ENCODE measurements around the gene TNFRSF25. TPM values are rescaled to one million over a fixed set of nuclear protein-coding genes. Genes with fewer than 3 reads are reported as not detected.
"Not testable (repeated sequence)": the region's sequence is repeated elsewhere in the genome, so short reads cannot be mapped to it uniquely, and the experiment has no call there.

The TNFRSF25 gene
- total RNA-seq, 1 experiment from 2014 or later: 0.98 TPM

GRCh38 chr1:6453895-6454855, 11.8 kb downstream of the TNFRSF25 start:
- DNase-seq (ENCODE audit: low read depth): not testable (repeated sequence)

- DNase-seq (ENCODE audit: low read depth): no peak
Measured at GRCh38 chr1:6450943-6451373, 15.0 kb downstream of the TNFRSF25 start.

DNA sequence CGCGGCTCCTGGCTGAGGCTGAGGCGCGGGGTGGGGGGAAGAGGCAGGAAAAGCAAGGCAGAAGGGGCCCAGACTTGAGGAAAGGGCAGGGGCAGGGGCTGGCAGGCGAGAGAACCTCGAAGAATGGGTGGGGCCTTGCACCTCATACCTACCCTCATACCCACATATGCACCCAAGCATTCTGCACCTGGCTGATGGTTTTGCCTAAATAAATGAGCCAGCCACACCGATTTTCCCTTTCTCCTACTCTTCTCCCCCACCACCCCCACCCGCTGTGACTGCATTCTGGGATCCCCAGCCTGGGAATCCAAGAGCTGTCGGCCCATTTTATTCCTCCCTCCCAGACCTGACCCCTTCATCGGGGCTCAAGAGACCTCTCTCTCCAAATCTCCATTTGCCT, 15.5 kb downstream of the TNFRSF25 start:
- DNase-seq (ENCODE audit: low read depth): not testable (repeated sequence)

DNA sequence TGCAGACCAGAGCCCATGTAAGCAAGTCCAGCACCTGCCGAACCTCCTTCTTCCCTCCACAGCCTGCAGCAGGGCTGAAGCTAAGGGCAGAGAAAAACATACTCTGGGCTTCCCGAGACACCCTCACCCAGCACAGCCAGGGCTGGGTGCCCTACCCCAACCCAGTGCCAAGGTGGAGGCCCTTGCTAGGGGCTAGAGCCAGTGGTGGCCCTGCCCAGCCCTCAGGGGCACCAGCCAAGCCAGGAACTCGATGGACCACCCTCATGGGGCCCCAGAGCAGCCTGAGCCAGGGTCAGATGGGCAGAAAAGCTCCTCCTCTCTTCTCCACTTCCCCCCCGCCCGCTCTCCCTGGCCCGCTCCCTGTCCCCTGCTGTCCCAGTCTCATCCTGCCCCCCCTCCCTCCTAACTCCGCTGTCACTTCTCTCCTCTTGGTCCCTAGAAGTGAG, 15.9 kb downstream of the TNFRSF25 start:
- no peak for DNase-seq (ENCODE audit: low read depth)

DNA sequence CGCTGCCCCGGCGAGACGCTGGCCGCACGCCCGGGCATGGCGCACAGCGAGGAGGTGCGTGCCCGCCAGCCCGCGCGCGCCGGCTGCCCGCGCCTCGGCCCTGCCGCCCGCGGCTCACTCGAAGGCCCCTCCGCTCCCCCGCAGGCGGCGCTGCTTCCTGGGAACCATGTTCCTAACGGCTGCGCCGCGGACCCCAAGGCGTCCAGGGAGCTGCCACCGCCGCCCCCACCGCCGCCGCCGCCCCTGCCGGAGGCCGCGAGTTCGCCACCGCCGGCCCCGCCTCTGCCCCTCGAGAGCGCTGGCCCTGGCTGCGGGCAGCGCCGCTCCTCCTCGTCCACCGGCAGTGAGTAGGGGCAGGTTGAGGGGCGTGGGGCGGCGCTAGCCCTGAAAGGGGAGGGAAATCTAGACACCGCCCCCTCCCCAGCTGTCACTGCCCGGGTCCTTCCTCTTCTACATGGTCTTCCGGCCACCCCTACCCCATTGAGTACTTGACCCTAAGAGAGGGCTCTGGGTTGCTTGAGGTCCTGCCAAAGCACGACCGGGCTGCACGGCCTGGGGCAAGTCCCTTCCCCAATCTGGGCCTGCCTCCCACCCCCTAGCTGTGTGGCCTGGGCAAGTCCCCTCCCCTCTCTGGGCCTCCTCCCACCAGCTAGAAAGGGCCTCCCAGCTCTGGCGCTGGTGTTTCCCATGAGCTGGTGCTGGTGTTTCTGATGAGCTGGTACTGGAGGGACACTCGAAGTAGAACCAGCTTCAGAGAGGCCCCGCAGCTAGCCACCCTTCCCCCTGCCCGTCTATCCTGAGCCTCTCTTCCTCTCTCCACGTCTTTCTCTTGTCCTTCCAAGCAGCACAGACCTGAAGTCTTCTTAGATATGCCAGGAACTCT, 17.0 kb downstream of the TNFRSF25 start:
- no peak for DNase-seq (ENCODE audit: low read depth)

GRCh38 chr1:6447818-6448748, 17.9 kb downstream of the TNFRSF25 start:
- DNase-seq (ENCODE audit: low read depth): no peak

- DNase-seq (ENCODE audit: low read depth): no peak
Measured at GRCh38 chr1:6447016-6447817, 18.8 kb downstream of the TNFRSF25 start.

DNA sequence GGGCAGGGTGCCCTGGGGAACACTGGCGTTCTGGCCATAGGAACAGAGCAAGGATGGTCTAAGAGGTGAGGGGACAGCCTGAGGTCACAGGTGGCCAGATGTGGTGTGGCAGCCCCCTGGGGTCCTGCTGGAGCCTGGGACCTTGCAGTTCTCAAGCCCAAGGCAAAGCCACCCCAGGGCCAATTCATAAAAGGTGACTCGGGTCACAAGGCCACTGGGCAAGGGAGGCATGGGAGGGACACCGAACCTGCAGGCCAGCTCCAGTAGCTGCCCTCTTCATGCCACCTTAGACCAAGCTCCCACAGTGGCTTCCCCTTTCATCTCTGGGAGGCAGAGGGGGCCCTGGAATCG, 19.3 kb downstream of the TNFRSF25 start:
- DNase-seq (ENCODE audit: low read depth): no peak

- DNase-seq (ENCODE audit: low read depth): not testable (repeated sequence)
Measured at GRCh38 chr1:6445929-6446328, 20.0 kb downstream of the TNFRSF25 start.

GRCh38 chr1:6445062-6445763, 20.8 kb downstream of the TNFRSF25 start:
- no peak for DNase-seq (ENCODE audit: low read depth)

- DNase-seq (ENCODE audit: low read depth): no peak
Measured at GRCh38 chr1:6444377-6444776, 21.6 kb downstream of the TNFRSF25 start.

GRCh38 chr1:6443339-6444115, 22.4 kb downstream of the TNFRSF25 start:
- DNase-seq (ENCODE audit: low read depth): no peak

GRCh38 chr1:6441586-6441985, 24.4 kb downstream of the TNFRSF25 start:
- no peak for DNase-seq (ENCODE audit: low read depth)

DNA sequence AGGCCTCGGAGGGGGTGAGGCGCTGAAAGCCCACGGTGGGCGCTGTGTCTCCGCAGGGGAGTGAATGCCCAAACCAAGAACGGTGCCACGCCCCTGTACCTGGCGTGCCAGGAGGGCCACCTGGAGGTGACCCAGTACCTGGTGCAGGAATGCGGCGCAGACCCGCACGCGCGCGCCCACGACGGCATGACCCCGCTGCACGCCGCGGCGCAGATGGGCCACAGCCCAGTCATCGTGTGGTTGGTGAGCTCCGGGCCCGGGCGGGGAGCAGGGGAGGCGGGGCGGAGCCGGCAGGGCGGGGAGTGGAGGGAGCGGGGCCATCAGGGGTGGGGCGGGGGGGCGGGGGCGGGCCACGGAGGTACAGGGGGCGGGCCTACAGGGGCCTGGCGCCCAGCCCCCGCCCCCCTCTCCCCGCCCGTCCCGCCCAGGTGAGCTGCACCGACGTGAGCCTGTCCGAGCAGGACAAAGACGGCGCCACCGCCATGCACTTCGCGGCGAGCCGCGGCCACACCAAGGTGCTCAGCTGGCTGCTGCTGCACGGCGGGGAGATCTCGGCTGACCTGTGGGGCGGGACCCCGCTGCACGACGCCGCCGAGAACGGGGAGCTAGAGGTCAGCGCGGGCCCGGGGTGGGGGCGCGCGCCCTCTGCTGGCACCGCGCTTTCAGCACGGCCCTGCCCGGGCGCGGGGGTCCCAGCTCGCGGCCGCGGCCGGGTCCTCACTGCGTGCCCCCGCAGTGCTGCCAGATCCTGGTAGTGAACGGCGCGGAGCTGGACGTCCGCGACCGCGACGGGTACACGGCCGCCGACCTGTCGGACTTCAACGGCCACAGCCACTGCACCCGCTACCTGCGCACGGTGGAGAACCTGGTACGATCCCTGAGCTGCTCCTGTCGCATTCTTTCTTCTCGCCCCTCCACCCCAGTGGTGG, 25.5 kb downstream of the TNFRSF25 start:
- no peak for DNase-seq (ENCODE audit: low read depth)

- DNase-seq (ENCODE audit: low read depth): no peak
Measured at GRCh38 chr1:6438047-6438525, 27.9 kb downstream of the TNFRSF25 start.

GRCh38 chr1:6437012-6437700, 28.8 kb downstream of the TNFRSF25 start:
- peak; percentile 52 for DNase-seq (ENCODE audit: low read depth)

DNA sequence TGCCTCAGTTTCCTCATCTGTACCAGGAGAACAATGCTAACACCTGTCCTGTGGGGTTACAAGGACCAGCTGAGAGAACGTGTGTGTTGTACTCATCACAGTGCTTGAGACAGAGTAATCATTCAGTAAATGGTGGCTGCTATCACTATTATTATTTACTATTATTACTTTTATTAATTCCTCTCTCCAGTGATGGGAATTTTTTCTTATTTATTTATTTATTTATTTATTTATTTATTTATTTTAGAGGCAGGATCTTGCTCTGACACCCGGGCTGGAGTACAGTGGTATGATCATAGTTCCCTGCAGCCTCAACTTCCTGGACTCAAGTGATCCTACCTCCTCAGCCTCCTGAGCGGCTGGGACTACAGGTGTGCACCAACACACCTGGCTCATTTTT, 29.7 kb downstream of the TNFRSF25 start:
- not testable (repeated sequence) for DNase-seq (ENCODE audit: low read depth)

Data from LHCN-M2 (cell line).